Ishikawa (cell line): Measurements from ENCODE around the gene CUL4A.

Experiments used
- CEBPB ChIP-seq: IDR thresholded peaks from 2 replicates; pipeline ENCODE4 v1.6.1; 2012
- CREB1 ChIP-seq: IDR thresholded peaks from 2 replicates; pipeline ENCODE4 v1.6.1; 2012; ENCODE audit warnings: low read depth
- EGR1 ChIP-seq: IDR thresholded peaks from 2 replicates; pipeline ENCODE4 v1.6.1; 2012
- EP300 ChIP-seq: IDR thresholded peaks from 2 replicates; pipeline ENCODE4 v1.6.1; 2012; ENCODE audit warnings: borderline replicate concordance
- FOXM1 ChIP-seq: IDR thresholded peaks from 2 replicates; pipeline ENCODE4 v1.6.1; 2012; ENCODE audit warnings: low read depth, borderline replicate concordance
- MAX ChIP-seq: IDR thresholded peaks from 2 replicates; pipeline ENCODE4 v1.6.1; 2012
- NFIC ChIP-seq: IDR thresholded peaks from 2 replicates; pipeline ENCODE4 v1.6.1; 2012
- RAD21 ChIP-seq: IDR thresholded peaks from 2 replicates; pipeline ENCODE4 v1.6.1; 2012; ENCODE audit warnings: low read depth
- REST ChIP-seq: IDR thresholded peaks from 2 replicates; pipeline ENCODE4 v1.6.1; 2012; ENCODE audit warnings: low read depth, mild to moderate bottlenecking
- TAF1 ChIP-seq: IDR thresholded peaks from 2 replicates; pipeline ENCODE4 v1.6.1; 2012; ENCODE audit warnings: low read depth, mild to moderate bottlenecking
- TCF12 ChIP-seq: IDR thresholded peaks from 2 replicates; pipeline ENCODE4 v1.6.1; 2012; ENCODE audit warnings: low read depth
- TEAD4 ChIP-seq: IDR thresholded peaks from 2 replicates; pipeline ENCODE4 v1.6.1; 2012
- USF1 ChIP-seq: IDR thresholded peaks from 2 replicates; pipeline ENCODE4 v1.6.1; 2012
- YY1 ChIP-seq: IDR thresholded peaks from 2 replicates; pipeline ENCODE4 v1.6.1; 2012; ENCODE audit warnings: low read depth
- ZBTB7A ChIP-seq: IDR thresholded peaks from 2 replicates; pipeline ENCODE4 v1.6.1; 2012; ENCODE audit warnings: low read depth

Gene CUL4A

GRCh38 chr13:113223070-113223469, 13.7 kb downstream of the CUL4A start:
- TF ChIP-seq EGR1 (no peak), ZBTB7A (no peak), MAX (no peak), RAD21 (no peak), TCF12 (no peak), CREB1 (no peak), TEAD4 (no peak), NFIC (no peak), EP300 (no peak), REST (no peak), FOXM1 (no peak), YY1 (no peak), CEBPB (no peak), USF1 (no peak), TAF1 (no peak)

DNA sequence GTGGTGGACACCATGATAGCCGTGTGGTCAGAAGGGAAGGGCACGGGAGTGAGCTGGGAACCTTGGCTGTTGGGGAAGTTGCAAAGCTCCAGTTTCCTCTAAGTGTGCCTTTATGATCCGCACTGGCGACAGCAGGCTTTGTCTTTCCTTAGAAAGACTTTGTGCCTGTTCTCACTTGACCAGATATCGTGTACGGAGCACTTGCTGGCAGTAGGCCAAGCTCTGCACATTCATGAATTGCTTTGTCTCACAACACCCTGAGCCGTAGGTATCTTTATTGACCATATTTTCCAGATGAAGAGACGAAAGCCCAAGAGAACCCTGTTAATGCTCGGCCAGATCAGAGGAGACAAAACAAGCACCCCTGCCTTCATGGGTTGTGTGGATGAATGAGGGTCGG, 15.1 kb downstream of the CUL4A start:
- TF ChIP-seq RAD21 = no peak
- no peak for TF ChIP-seq CEBPB
- TF ChIP-seq NFIC = no peak
- no peak for TF ChIP-seq MAX

GRCh38 chr13:113225515-113225914, 16.1 kb downstream of the CUL4A start:
- TF ChIP-seq REST = no peak
- TF ChIP-seq YY1 = no peak
- TF ChIP-seq NFIC = no peak
- TF ChIP-seq TCF12 = no peak
- TF ChIP-seq EP300 = no peak
- TF ChIP-seq USF1 = no peak
- TF ChIP-seq MAX = no peak

- no peak for TF ChIP-seq RAD21
- no peak for TF ChIP-seq USF1
- TF ChIP-seq YY1 = no peak
- no peak for TF ChIP-seq TCF12
- no peak for TF ChIP-seq CREB1
- no peak for TF ChIP-seq EP300
- TF ChIP-seq MAX = no peak
- no peak for TF ChIP-seq ZBTB7A
- no peak for TF ChIP-seq NFIC
These were observed 17.5 kb downstream of the CUL4A start for GRCh38 chr13:113226873-113227450.

- TF ChIP-seq USF1 = no peak
These were observed 19.7 kb downstream of the CUL4A start for GRCh38 chr13:113229161-113229560.

GRCh38 chr13:113229791-113230190, 20.4 kb downstream of the CUL4A start:
- TF ChIP-seq REST (no peak), TCF12 (no peak), FOXM1 (no peak), YY1 (no peak), TEAD4 (no peak), USF1 (no peak), CREB1 (no peak), EGR1 (no peak), MAX (no peak), EP300 (no peak), CEBPB (no peak)
